ENCODE results near the gene CDK15.

The CDK15 gene

GRCh38 chr2:201835066-201835465 lies 28.7 kb downstream of the CDK15 start:
- TF ChIP-seq GATA3 (IDR thresholded peaks at IDR 0.05; ENCODE audit: low read depth, low read length) (no peak), GATA2 (IDR thresholded peaks at IDR 0.05; ENCODE audit: low read depth, low read length) (no peak)

GRCh38 chr2:201837391-201837790 lies 31.1 kb downstream of the CDK15 start:
- TF ChIP-seq GATA3 (IDR thresholded peaks at IDR 0.05; ENCODE audit: low read depth, low read length) (no peak), GATA2 (IDR thresholded peaks at IDR 0.05; ENCODE audit: low read depth, low read length) (no peak)

- TF ChIP-seq GATA2 (IDR thresholded peaks at IDR 0.05; ENCODE audit: low read depth, low read length) (no peak), GATA3 (IDR thresholded peaks at IDR 0.05; ENCODE audit: low read depth, low read length) (no peak)
Measured at GRCh38 chr2:201837824-201838431, 31.6 kb downstream of the CDK15 start.

- TF ChIP-seq GATA3 (IDR thresholded peaks at IDR 0.05; ENCODE audit: low read depth, low read length) (no peak), GATA2 (IDR thresholded peaks at IDR 0.05; ENCODE audit: low read depth, low read length) (no peak)
Measured at GRCh38 chr2:201839727-201840126, 33.4 kb downstream of the CDK15 start.

- TF ChIP-seq GATA2 (IDR thresholded peaks at IDR 0.05; ENCODE audit: low read depth, low read length) = no peak
- no peak for TF ChIP-seq GATA3 (IDR thresholded peaks at IDR 0.05; ENCODE audit: low read depth, low read length)
Measured at GRCh38 chr2:201840726-201841125, 34.4 kb downstream of the CDK15 start.

- no peak for TF ChIP-seq GATA2 (IDR thresholded peaks at IDR 0.05; ENCODE audit: low read depth, low read length)
- TF ChIP-seq GATA3 (IDR thresholded peaks at IDR 0.05; ENCODE audit: low read depth, low read length) = no peak
Measured at GRCh38 chr2:201842131-201842860, 36.0 kb downstream of the CDK15 start.

- TF ChIP-seq GATA2 (IDR thresholded peaks at IDR 0.05; ENCODE audit: low read depth, low read length) (no peak), GATA3 (IDR thresholded peaks at IDR 0.05; ENCODE audit: low read depth, low read length) (no peak)
Measured at GRCh38 chr2:201847481-201847880, 41.1 kb downstream of the CDK15 start.

GRCh38 chr2:201852462-201852861 lies 46.1 kb downstream of the CDK15 start:
- no peak for TF ChIP-seq GATA3 (IDR thresholded peaks at IDR 0.05; ENCODE audit: low read depth, low read length)
- TF ChIP-seq GATA2 (IDR thresholded peaks at IDR 0.05; ENCODE audit: low read depth, low read length) = no peak

GRCh38 chr2:201852878-201853415 lies 46.6 kb downstream of the CDK15 start:
- TF ChIP-seq GATA3 (IDR thresholded peaks at IDR 0.05; ENCODE audit: low read depth, low read length) = no peak
- TF ChIP-seq GATA2 (IDR thresholded peaks at IDR 0.05; ENCODE audit: low read depth, low read length) = no peak

- TF ChIP-seq GATA2 (IDR thresholded peaks at IDR 0.05; ENCODE audit: low read depth, low read length) (no peak), GATA3 (IDR thresholded peaks at IDR 0.05; ENCODE audit: low read depth, low read length) (no peak)
Measured at GRCh38 chr2:201854221-201854801, 48.0 kb downstream of the CDK15 start.

- TF ChIP-seq GATA3 (IDR thresholded peaks at IDR 0.05; ENCODE audit: low read depth, low read length) (no peak), GATA2 (IDR thresholded peaks at IDR 0.05; ENCODE audit: low read depth, low read length) (no peak)
Measured at GRCh38 chr2:201854841-201855240, 48.5 kb downstream of the CDK15 start.

GRCh38 chr2:201855356-201855755 lies 49.0 kb downstream of the CDK15 start:
- TF ChIP-seq GATA3 (IDR thresholded peaks at IDR 0.05; ENCODE audit: low read depth, low read length) (no peak), GATA2 (IDR thresholded peaks at IDR 0.05; ENCODE audit: low read depth, low read length) (no peak)

- TF ChIP-seq GATA3 (IDR thresholded peaks at IDR 0.05; ENCODE audit: low read depth, low read length) (no peak), GATA2 (IDR thresholded peaks at IDR 0.05; ENCODE audit: low read depth, low read length) (no peak)
Measured at GRCh38 chr2:201857326-201857725, 51.0 kb downstream of the CDK15 start.

- TF ChIP-seq GATA3 (IDR thresholded peaks at IDR 0.05; ENCODE audit: low read depth, low read length) (no peak), GATA2 (IDR thresholded peaks at IDR 0.05; ENCODE audit: low read depth, low read length) (no peak)
Measured at GRCh38 chr2:201858281-201859184, 52.2 kb downstream of the CDK15 start.
